ENCODE results near the gene KCNC2.
"Not testable (repeated sequence)": the region's sequence is repeated elsewhere in the genome, so short reads cannot be mapped to it uniquely, and the experiment has no call there.

The KCNC2 gene

GRCh38 chr12:75190846-75191245, 18.8 kb downstream of the KCNC2 start:
- Histone ChIP-seq H3K9ac (ENCODE audit: low read depth, low read length) (no peak overlapping the region), H3K4me1 (ENCODE audit: insufficient read depth, low read length) (no peaks in the 10 kb centered on the region), H3K9me3 (ENCODE audit: control insufficient read depth, insufficient read depth, low read length) (no peaks in the 10 kb centered on the region), H3K36me3 (ENCODE audit: insufficient read depth, low read length) (no peaks in the 10 kb centered on the region; the same call in 1 of the 2 replicates)

GRCh38 chr12:75185881-75186280, 23.8 kb downstream of the KCNC2 start:
- H3K36me3 ChIP-seq (ENCODE audit: insufficient read depth, low read length); H3K9me3 ChIP-seq (ENCODE audit: control insufficient read depth, insufficient read depth, low read length); H3K4me1 ChIP-seq (ENCODE audit: insufficient read depth, low read length); H3K9ac ChIP-seq (ENCODE audit: low read depth, low read length): not testable (repeated sequence)

GRCh38 chr12:75184516-75184915, 25.1 kb downstream of the KCNC2 start:
- Histone ChIP-seq H3K36me3 (ENCODE audit: insufficient read depth, low read length) (no peaks in the 10 kb centered on the region; the same call in 1 of the 2 replicates), H3K9me3 (ENCODE audit: control insufficient read depth, insufficient read depth, low read length) (no peaks in the 10 kb centered on the region)

GRCh38 chr12:75183967-75184366, 25.7 kb downstream of the KCNC2 start:
- Histone ChIP-seq H3K9me3 (ENCODE audit: control insufficient read depth, insufficient read depth, low read length) (no peaks in the 10 kb centered on the region), H3K36me3 (ENCODE audit: insufficient read depth, low read length) (no peaks in the 10 kb centered on the region; the same call in 1 of the 2 replicates), H3K9ac (ENCODE audit: low read depth, low read length) (no peak overlapping the region), H3K4me1 (ENCODE audit: insufficient read depth, low read length) (no peaks in the 10 kb centered on the region)

More at GRCh38 chr12:75184516-75184915, 25.1 kb downstream of the KCNC2 start:
- Histone ChIP-seq H3K4me1 (ENCODE audit: insufficient read depth, low read length) (no peaks in the 10 kb centered on the region), H3K9ac (ENCODE audit: low read depth, low read length) (no peak overlapping the region)

GRCh38 chr12:75177997-75178396, 31.6 kb downstream of the KCNC2 start:
- Histone ChIP-seq H3K36me3 (ENCODE audit: insufficient read depth, low read length) (no peaks in the 10 kb centered on the region), H3K4me1 (ENCODE audit: insufficient read depth, low read length) (no peaks in the 10 kb centered on the region), H3K9me3 (ENCODE audit: control insufficient read depth, insufficient read depth, low read length) (no peaks in the 10 kb centered on the region), H3K9ac (ENCODE audit: low read depth, low read length) (no peak overlapping the region)

GRCh38 chr12:75172611-75173010, 37.0 kb downstream of the KCNC2 start:
- Histone ChIP-seq H3K9me3 (ENCODE audit: control insufficient read depth, insufficient read depth, low read length) (no peaks in the 10 kb centered on the region), H3K9ac (ENCODE audit: low read depth, low read length) (no peak overlapping the region), H3K36me3 (ENCODE audit: insufficient read depth, low read length) (no peaks in the 10 kb centered on the region), H3K4me1 (ENCODE audit: insufficient read depth, low read length) (no peaks in the 10 kb centered on the region)

- H3K9ac ChIP-seq (ENCODE audit: low read depth, low read length), result no peak overlapping the region
- H3K4me1 ChIP-seq (ENCODE audit: insufficient read depth, low read length), result no peaks in the 10 kb centered on the region
- H3K36me3 ChIP-seq (ENCODE audit: insufficient read depth, low read length), result no peaks in the 10 kb centered on the region
- H3K9me3 ChIP-seq (ENCODE audit: control insufficient read depth, insufficient read depth, low read length), result no peaks in the 10 kb centered on the region
These were observed 38.9 kb downstream of the KCNC2 start for GRCh38 chr12:75170640-75171185.

- Histone ChIP-seq H3K9ac (ENCODE audit: low read depth, low read length) (no peak overlapping the region), H3K36me3 (ENCODE audit: insufficient read depth, low read length) (no peaks in the 10 kb centered on the region), H3K9me3 (ENCODE audit: control insufficient read depth, insufficient read depth, low read length) (no peaks in the 10 kb centered on the region), H3K4me1 (ENCODE audit: insufficient read depth, low read length) (no peaks in the 10 kb centered on the region)
These were observed 46.8 kb downstream of the KCNC2 start for GRCh38 chr12:75162845-75163244.

GRCh38 chr12:75161488-75161887, 48.2 kb downstream of the KCNC2 start:
- H3K9me3 ChIP-seq (ENCODE audit: control insufficient read depth, insufficient read depth, low read length), result no peaks in the 10 kb centered on the region
- no peak overlapping the region for H3K9ac ChIP-seq (ENCODE audit: low read depth, low read length)
- no peaks in the 10 kb centered on the region for H3K4me1 ChIP-seq (ENCODE audit: insufficient read depth, low read length)
- no peaks in the 10 kb centered on the region for H3K36me3 ChIP-seq (ENCODE audit: insufficient read depth, low read length)

GRCh38 chr12:75157385-75157784, 52.3 kb downstream of the KCNC2 start:
- H3K9ac ChIP-seq (ENCODE audit: low read depth, low read length), result no peak overlapping the region
- H3K9me3 ChIP-seq (ENCODE audit: control insufficient read depth, insufficient read depth, low read length), result no peaks in the 10 kb centered on the region
- H3K36me3 ChIP-seq (ENCODE audit: insufficient read depth, low read length), result no peaks in the 10 kb centered on the region
- H3K4me1 ChIP-seq (ENCODE audit: insufficient read depth, low read length), result no peaks in the 10 kb centered on the region

- no peaks in the 10 kb centered on the region for H3K36me3 ChIP-seq (ENCODE audit: insufficient read depth, low read length)
- H3K9me3 ChIP-seq (ENCODE audit: control insufficient read depth, insufficient read depth, low read length), result no peaks in the 10 kb centered on the region
- no peak overlapping the region for H3K9ac ChIP-seq (ENCODE audit: low read depth, low read length)
- H3K4me1 ChIP-seq (ENCODE audit: insufficient read depth, low read length), result no peaks in the 10 kb centered on the region
These were observed 53.7 kb downstream of the KCNC2 start for GRCh38 chr12:75155962-75156361.

GRCh38 chr12:75154388-75154787, 55.3 kb downstream of the KCNC2 start:
- Histone ChIP-seq H3K4me1 (ENCODE audit: insufficient read depth, low read length) (no peaks in the 10 kb centered on the region), H3K9ac (ENCODE audit: low read depth, low read length) (no peak overlapping the region), H3K9me3 (ENCODE audit: control insufficient read depth, insufficient read depth, low read length) (no peaks in the 10 kb centered on the region), H3K36me3 (ENCODE audit: insufficient read depth, low read length) (no peaks in the 10 kb centered on the region)

- no peak overlapping the region for H3K9ac ChIP-seq (ENCODE audit: low read depth, low read length)
- H3K36me3 ChIP-seq (ENCODE audit: insufficient read depth, low read length), result no peaks in the 10 kb centered on the region
These were observed 70.4 kb downstream of the KCNC2 start for GRCh38 chr12:75139196-75139595.

GRCh38 chr12:75137896-75138295, 71.7 kb downstream of the KCNC2 start:
- no peaks in the 10 kb centered on the region for H3K4me1 ChIP-seq (ENCODE audit: insufficient read depth, low read length)
- no peak overlapping the region for H3K9ac ChIP-seq (ENCODE audit: low read depth, low read length)
- no peaks in the 10 kb centered on the region for H3K9me3 ChIP-seq (ENCODE audit: control insufficient read depth, insufficient read depth, low read length)
- no peaks in the 10 kb centered on the region for H3K36me3 ChIP-seq (ENCODE audit: insufficient read depth, low read length)

More at GRCh38 chr12:75139196-75139595, 70.4 kb downstream of the KCNC2 start:
- Histone ChIP-seq H3K9me3 (ENCODE audit: control insufficient read depth, insufficient read depth, low read length) (no peaks in the 10 kb centered on the region), H3K4me1 (ENCODE audit: insufficient read depth, low read length) (no peaks in the 10 kb centered on the region)

- Histone ChIP-seq H3K9ac (ENCODE audit: low read depth, low read length) (no peak overlapping the region), H3K4me1 (ENCODE audit: insufficient read depth, low read length) (no peaks in the 10 kb centered on the region), H3K9me3 (ENCODE audit: control insufficient read depth, insufficient read depth, low read length) (no peaks in the 10 kb centered on the region), H3K36me3 (ENCODE audit: insufficient read depth, low read length) (no peaks in the 10 kb centered on the region)
These were observed 74.6 kb downstream of the KCNC2 start for GRCh38 chr12:75135026-75135425.

- no peaks in the 10 kb centered on the region for H3K9me3 ChIP-seq (ENCODE audit: control insufficient read depth, insufficient read depth, low read length)
- no peaks in the 10 kb centered on the region for H3K36me3 ChIP-seq (ENCODE audit: insufficient read depth, low read length)
- no peaks in the 10 kb centered on the region for H3K4me1 ChIP-seq (ENCODE audit: insufficient read depth, low read length)
- no peak overlapping the region for H3K9ac ChIP-seq (ENCODE audit: low read depth, low read length)
These were observed 78.8 kb downstream of the KCNC2 start for GRCh38 chr12:75130811-75131210.

All from ES-I3 (cell line).